Testis (tissue), 2 donors: Measurements from ENCODE around the gene PTCH2.

Source experiments
- POLR2A ChIP-seq: fragments of 450-650 bp; IDR thresholded peaks from one replicate; pipeline ENCODE4 v1.6.1; 2017; ENCODE audit warnings: antibody characterized with exemption, mild to moderate bottlenecking, moderate library complexity
- TF ChIP-seq, protein P1 (sequence below), 3 experiments: fragments of 450-650 bp in 2 of 3; fragments of 200-600 bp in 1 of 3; sonication (generic) in 1 of 3; IDR thresholded peaks; one replicate each; pipeline ENCODE4 v1.5.1; 2016 to 2019; ENCODE audit warnings: antibody characterized with exemption in 3 of 3, mild to moderate bottlenecking in 2 of 3, moderate library complexity in 1 of 3

DNA sequence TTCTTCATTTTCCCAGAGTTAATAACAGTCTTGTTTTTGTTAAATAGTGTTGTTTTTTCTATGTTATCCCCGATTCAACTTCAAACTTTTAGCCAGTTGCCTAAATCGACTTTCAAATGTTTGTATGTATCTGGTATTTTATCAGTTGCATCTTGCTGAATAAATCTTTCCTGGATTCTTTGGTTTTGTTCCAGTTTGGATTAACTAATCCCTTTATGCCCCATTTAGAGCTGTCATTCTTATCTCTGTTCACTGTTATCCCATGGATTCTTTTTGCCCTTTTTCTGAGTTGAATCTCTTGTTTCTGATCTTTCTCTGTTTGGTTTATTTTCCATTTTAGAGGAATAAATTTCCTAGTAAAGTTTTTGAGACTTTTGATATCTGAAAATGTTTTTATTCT lies 31.1 kb upstream of the PTCH2 start:
- TF ChIP-seq, protein P1, sequence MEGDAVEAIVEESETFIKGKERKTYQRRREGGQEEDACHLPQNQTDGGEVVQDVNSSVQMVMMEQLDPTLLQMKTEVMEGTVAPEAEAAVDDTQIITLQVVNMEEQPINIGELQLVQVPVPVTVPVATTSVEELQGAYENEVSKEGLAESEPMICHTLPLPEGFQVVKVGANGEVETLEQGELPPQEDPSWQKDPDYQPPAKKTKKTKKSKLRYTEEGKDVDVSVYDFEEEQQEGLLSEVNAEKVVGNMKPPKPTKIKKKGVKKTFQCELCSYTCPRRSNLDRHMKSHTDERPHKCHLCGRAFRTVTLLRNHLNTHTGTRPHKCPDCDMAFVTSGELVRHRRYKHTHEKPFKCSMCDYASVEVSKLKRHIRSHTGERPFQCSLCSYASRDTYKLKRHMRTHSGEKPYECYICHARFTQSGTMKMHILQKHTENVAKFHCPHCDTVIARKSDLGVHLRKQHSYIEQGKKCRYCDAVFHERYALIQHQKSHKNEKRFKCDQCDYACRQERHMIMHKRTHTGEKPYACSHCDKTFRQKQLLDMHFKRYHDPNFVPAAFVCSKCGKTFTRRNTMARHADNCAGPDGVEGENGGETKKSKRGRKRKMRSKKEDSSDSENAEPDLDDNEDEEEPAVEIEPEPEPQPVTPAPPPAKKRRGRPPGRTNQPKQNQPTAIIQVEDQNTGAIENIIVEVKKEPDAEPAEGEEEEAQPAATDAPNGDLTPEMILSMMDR (IDR thresholded peaks at IDR 0.05), result no peak
- no peak for TF ChIP-seq POLR2A
